ENCODE data around the gene MARVELD1.
A peak's percentile ranks its signal among the peaks of the same experiment; 100 is the strongest.

Gene MARVELD1

DNA sequence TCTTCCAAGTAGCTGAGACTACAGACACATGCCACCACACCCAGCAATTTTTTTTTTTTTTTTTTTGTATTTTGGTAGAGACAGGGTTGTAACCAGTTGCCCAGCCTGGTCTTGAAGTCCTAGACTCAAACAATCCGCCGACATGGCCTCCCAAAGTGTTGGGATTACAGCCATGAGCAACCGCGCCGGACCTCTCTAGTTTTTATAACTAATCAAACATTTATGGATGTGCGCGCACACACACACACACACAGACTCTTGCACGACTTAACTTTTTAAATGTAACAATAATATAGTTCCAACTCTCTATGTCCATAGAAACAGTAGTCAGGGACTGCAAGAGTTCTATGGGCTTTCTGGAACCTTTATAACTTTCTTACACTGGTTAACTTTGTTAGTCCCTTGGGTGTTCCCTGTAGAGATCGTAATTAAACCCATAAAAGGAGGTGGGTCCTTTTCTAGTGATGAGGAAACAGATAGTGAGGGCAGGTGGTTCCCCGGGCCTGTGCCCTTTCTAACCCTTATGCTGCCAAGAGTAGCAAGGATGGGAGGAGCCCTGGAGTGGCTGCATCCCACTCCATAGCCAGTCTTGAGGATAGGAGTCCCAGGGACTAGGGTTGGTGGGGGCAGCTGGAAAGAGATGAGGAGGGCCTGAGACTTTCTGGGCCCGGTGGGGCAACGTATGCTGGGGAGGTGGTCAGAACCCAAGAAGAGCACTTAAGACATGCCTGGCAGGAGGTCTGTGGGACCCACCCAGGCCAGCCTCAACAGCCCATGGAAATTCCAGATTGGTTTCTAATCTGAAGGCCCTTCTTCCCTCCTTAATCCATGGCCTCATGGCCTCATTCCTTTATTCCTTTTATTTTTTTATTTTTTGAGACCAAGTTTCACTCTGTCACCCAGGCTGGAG lies 8.6 kb downstream of the MARVELD1 start:
- Histone ChIP-seq H2AFZ (no peak overlapping the region), H3K27ac (no peak overlapping the region), H3K27me3 (ENCODE audit: control insufficient read depth, insufficient read depth, low read length) (no peaks in the 10 kb centered on the region), H3K4me2 (ENCODE audit: low read length) (no peak overlapping the region), H3K4me3 (ENCODE audit: low read depth, low read length) (no peak overlapping the region), H3K4me1 (peaks cover 5% of the 10 kb centered on the region), H3K36me3 (ENCODE audit: control insufficient read depth, insufficient read depth, low read length) (no peaks in the 10 kb centered on the region), H3K9me3 (ENCODE audit: control insufficient read depth, low read length) (no peaks in the 10 kb centered on the region), H3K9ac (no peak overlapping the region), H3K79me2 (no peaks in the 10 kb centered on the region)
- no peak for TF ChIP-seq CTCF (IDR thresholded peaks at IDR 0.05)

DNA sequence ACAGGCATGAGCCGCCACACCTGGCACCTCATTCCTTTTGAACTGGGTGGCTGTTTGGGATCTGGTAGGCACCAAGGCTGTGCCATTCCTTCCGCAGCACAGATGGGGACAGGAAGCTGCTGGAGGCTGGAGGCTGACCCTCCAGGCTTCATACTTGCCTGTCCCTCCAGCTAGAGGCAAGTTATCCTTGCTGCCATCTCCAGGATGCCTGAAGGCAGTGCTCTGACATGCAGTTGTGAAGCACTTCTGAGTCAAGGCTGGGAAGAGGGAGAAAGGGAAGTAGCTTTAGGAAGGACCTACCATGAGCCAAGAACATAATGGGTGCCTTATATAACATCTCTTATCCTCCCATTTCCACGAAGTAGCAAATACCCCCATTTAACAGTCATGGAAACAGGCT lies 9.5 kb downstream of the MARVELD1 start:
- Histone ChIP-seq H3K4me2 (ENCODE audit: low read length) (no peak overlapping the region), H2AFZ (no peak overlapping the region), H3K9ac (no peak overlapping the region), H3K4me3 (ENCODE audit: low read depth, low read length) (no peak overlapping the region), H3K36me3 (ENCODE audit: control insufficient read depth, insufficient read depth, low read length) (no peaks in the 10 kb centered on the region), H3K9me3 (ENCODE audit: control insufficient read depth, low read length) (no peaks in the 10 kb centered on the region), H3K27me3 (ENCODE audit: control insufficient read depth, insufficient read depth, low read length) (no peaks in the 10 kb centered on the region), H3K4me1 (peaks cover 5% of the 10 kb centered on the region), H3K27ac (no peak overlapping the region), H3K79me2 (no peaks in the 10 kb centered on the region)
- no peak for TF ChIP-seq CTCF (IDR thresholded peaks at IDR 0.05)

- Histone ChIP-seq H3K4me2 (ENCODE audit: low read length) (no peak overlapping the region), H3K4me1 (no peaks in the 10 kb centered on the region), H3K27ac (no peak overlapping the region), H3K4me3 (ENCODE audit: low read depth, low read length) (no peak overlapping the region), H3K9me3 (ENCODE audit: control insufficient read depth, low read length) (no peaks in the 10 kb centered on the region), H2AFZ (no peak overlapping the region), H3K79me2 (no peaks in the 10 kb centered on the region), H3K27me3 (ENCODE audit: control insufficient read depth, insufficient read depth, low read length) (no peaks in the 10 kb centered on the region), H3K36me3 (ENCODE audit: control insufficient read depth, insufficient read depth, low read length) (no peaks in the 10 kb centered on the region), H3K9ac (no peak overlapping the region)
- TF ChIP-seq CTCF (IDR thresholded peaks at IDR 0.05) = no peak
Observed at GRCh38 chr10:97724341-97724941, 10.9 kb downstream of the MARVELD1 start.

DNA sequence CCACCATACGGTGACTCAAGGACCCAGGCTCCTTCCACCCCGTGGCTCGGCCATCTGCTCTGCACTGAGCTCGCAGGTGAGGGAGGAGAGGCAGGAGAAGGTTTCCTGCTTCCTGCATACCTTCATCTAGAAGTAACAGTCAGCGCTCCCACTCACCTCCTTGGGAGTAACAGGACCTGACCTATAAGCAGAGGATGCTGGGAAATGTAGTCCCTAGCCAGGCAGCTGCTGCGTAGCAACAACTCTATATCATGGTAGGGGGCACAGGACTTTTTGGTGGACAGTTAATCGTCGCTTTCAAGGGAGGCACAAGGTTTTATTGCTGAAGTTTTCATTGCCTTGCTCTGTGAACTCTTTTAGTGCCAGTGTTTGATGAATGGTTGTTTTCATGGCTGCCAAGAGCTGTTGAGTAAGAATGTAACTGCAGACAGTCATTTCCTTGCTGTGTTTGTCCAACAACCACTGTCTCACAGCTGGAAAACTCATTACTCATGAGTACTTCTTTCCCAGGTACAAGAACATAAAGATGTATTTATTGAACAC lies 13.2 kb downstream of the MARVELD1 start:
- H3K4me3 ChIP-seq (ENCODE audit: low read depth, low read length) = no peak overlapping the region
- H3K4me1 ChIP-seq = no peaks in the 10 kb centered on the region

More for the DNA sequence above, 13.2 kb downstream of the MARVELD1 start:
- H3K9me3 ChIP-seq (ENCODE audit: control insufficient read depth, low read length) = no peaks in the 10 kb centered on the region
- no peaks in the 10 kb centered on the region for H3K27me3 ChIP-seq (ENCODE audit: control insufficient read depth, insufficient read depth, low read length)
- no peak for TF ChIP-seq CTCF (IDR thresholded peaks at IDR 0.05)
- no peak overlapping the region for H3K9ac ChIP-seq
- H3K27ac ChIP-seq = no peak overlapping the region
- H3K36me3 ChIP-seq (ENCODE audit: control insufficient read depth, insufficient read depth, low read length) = no peaks in the 10 kb centered on the region
- H3K79me2 ChIP-seq = no peaks in the 10 kb centered on the region
- no peak overlapping the region for H3K4me2 ChIP-seq (ENCODE audit: low read length)
- H2AFZ ChIP-seq = peak overlapping the region; percentile 18
